ENCODE measurements around the gene CAMTA1. TPM values are rescaled to one million over a fixed set of nuclear protein-coding genes. Genes with fewer than 3 reads are reported as not detected.

Gene CAMTA1
- total RNA-seq, 1 donor from 2014 or later: 69.9 TPM

DNA sequence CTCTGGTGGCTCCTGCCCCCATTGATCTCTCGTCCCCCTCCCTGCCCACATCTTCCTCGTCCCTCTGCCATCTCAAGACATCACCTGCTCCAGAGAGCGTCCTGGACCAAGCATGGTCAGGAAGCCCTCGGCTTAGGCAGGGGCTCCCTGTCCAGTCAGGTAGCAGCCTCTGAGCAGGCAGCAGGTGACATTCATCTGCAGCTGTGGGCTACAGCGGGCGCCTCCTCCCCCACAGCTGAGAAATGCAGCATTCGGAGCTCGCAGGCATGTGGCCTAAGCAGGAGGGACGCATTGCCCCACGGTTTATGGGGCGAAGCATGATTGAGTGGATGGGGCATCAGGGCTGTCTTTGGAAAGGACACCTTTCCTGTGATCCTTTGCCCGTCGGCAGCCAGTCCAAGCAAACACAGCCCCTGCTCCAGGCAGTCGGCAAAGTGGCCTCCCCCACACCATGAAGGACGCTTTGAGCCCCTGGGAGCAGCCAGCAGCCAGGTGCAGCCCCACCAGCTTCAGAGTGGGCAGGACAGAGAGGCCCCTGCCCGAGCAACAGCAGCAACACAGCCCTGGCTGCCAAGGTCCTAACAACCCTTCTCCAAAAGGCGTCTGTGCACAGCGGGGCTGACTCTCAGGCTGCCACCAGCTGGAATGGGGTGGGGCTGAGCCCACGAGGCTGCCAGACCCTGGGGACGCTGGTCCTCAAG lies 751.8 kb downstream of the CAMTA1 start:
- no peak overlapping the region for H3K4me3 Mint-ChIP-seq
- intact Hi-C loops (cut with micrococcal nuclease): no loop called here
- H3K27ac Mint-ChIP-seq: no peak overlapping the region
- no peaks in the 10 kb centered on the region for H3K36me3 Mint-ChIP-seq (ENCODE audit: low read depth)
- H3K9me3 Mint-ChIP-seq: no peaks in the 10 kb centered on the region
- no peaks in the 10 kb centered on the region for H3K4me1 Mint-ChIP-seq
- no peak for DNase-seq
- H3K27me3 Mint-ChIP-seq: no peaks in the 10 kb centered on the region

DNA sequence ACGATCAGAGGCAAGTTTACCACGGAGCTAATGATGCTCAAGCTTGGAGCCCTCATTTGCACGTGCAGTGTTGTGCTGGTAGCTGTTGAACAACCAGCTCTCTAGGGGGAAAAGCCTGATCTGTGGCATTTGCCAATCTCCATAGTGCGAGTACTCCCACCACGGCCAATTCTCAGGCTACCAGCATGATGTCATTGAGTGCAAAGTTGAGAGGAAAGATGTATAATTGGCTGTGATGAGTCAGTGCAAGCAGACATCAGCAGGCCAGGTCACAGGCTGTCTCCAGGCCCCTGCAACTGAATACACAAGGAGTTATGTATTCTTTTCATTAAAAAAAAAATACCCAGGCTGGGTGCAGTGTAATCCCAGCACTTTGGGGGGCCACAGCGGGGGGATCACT lies 752.8 kb downstream of the CAMTA1 start:
- H3K4me1 Mint-ChIP-seq: no peaks in the 10 kb centered on the region
- intact Hi-C loops (cut with micrococcal nuclease): no loop called here
- H3K9me3 Mint-ChIP-seq: no peaks in the 10 kb centered on the region
- no peak overlapping the region for H3K4me3 Mint-ChIP-seq
- DNase-seq: no peak
- no peak overlapping the region for H3K27ac Mint-ChIP-seq
- no peaks in the 10 kb centered on the region for H3K36me3 Mint-ChIP-seq (ENCODE audit: low read depth)
- no peaks in the 10 kb centered on the region for H3K27me3 Mint-ChIP-seq

DNA sequence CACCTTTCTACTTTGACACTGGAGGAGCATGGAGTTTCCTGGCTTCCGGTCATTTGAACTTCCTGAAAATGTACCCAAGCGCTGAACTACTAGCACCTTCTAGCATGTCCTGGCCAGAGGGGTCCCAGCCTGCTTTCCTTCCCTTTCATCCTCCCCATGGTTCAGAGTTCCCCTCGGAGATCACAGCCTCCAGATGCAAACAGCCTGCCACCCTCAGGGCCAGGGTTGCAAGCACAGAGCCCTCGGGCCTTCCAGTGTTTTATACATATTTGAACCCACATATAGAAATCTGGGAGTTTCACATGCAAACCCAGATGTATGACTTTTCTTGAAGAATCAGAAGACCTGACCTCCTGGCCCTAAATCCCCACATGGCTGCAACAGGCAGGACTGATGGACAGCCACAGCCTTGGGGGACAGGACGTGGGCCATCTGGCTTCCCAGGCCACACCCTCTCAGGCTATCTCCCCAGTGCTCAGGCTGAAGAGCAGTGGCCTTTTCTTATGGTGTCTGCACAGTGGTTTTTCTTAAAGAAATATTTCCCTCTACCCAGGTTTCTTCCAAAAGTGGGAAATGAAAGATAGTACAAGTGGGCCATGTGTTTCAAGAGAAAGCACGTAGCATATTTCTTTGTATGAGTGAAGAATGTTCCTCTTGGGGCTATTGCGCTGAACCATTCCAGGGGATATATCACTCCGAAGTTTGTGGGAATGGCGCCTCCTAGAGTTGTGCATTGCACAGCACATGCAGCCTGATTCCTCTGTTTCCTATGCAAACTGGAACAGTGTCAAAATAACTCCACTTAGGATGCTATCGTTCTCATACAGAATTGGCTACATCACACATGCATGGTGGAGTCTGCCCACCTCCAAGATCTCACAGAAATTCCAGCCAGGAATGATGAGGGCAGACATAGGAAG lies 753.9 kb downstream of the CAMTA1 start:
- Mint-ChIP-seq H3K27ac (no peak overlapping the region), H3K9me3 (no peaks in the 10 kb centered on the region), H3K4me1 (no peaks in the 10 kb centered on the region), H3K4me3 (no peak overlapping the region), H3K36me3 (ENCODE audit: low read depth) (no peaks in the 10 kb centered on the region), H3K27me3 (no peaks in the 10 kb centered on the region)
- intact Hi-C loops (cut with micrococcal nuclease): no loop called here
- DNase-seq: no peak

DNA sequence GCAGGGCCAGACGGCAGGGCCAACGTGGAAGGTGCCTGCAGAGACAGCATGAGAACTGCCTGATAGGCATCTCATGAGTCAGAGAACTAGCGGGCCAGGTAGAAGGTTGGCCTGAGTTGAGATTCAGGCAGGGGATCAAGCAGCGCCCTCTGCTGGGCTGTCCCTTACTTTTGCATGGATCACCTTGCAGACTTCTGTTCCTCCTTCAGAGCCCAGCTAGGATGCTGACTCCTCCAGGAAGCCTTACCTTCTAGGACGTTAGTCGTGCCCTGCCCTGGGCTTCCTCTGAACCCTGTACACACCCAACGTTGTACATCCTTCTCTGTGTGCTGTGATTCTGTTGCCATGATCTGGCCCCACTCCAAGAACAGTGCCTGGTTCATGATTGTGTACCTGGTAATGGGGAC lies 754.5 kb downstream of the CAMTA1 start:
- intact Hi-C loops (cut with micrococcal nuclease): no loop called here
- no peaks in the 10 kb centered on the region for H3K27me3 Mint-ChIP-seq
- peak; percentile 61 for DNase-seq
- H3K4me1 Mint-ChIP-seq: no peaks in the 10 kb centered on the region
- H3K27ac Mint-ChIP-seq: no peak overlapping the region
- H3K36me3 Mint-ChIP-seq (ENCODE audit: low read depth): no peaks in the 10 kb centered on the region
- no peak overlapping the region for H3K4me3 Mint-ChIP-seq
- H3K9me3 Mint-ChIP-seq: no peaks in the 10 kb centered on the region

DNA sequence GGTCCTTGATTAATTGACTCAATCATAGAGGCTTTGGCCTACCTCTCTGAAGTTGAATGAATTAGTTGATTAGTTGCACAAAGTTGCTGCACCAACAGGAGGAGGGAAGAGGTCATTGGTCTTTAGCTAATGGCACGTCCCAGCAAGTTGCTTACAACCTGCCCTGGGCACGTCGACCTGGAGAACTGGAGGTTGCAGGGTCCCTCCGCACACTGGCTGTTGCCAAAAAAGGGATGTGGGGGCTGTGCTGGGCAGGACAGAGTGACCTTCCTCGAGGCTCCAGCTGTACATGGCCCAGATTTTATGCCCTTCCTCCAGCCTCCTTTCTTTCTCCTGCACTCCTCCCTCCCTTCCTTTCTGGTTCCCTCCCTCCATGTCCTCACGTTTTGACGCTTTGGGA lies 755.6 kb downstream of the CAMTA1 start:
- Mint-ChIP-seq H3K27me3 (no peaks in the 10 kb centered on the region), H3K4me1 (no peaks in the 10 kb centered on the region), H3K27ac (no peak overlapping the region), H3K36me3 (ENCODE audit: low read depth) (no peaks in the 10 kb centered on the region), H3K4me3 (no peak overlapping the region), H3K9me3 (no peaks in the 10 kb centered on the region)
- DNase-seq: no peak
- intact Hi-C loops (cut with micrococcal nuclease): no loop called here

DNA sequence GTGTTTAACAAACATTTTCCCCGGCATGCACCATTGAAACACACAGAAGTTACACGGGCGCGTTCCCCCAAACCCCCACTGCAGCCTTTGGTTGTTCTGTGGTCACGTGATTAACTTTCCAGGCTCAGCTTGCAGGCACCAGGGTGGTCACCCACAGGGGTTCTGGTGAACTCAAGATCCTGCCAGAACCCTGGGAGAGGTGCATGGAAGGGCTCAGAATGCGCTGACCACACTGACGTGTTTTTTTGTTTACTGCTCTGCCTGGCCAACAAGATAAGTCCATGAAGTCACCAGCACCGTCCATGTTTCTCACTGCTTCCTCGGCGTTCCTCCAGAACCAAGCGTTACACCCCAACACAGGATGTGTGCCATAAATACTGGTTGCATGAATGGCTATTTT lies 756.4 kb downstream of the CAMTA1 start:
- no peak overlapping the region for H3K4me3 Mint-ChIP-seq
- no peaks in the 10 kb centered on the region for H3K9me3 Mint-ChIP-seq
- no peak for DNase-seq
- H3K36me3 Mint-ChIP-seq (ENCODE audit: low read depth): no peaks in the 10 kb centered on the region
- intact Hi-C loops (cut with micrococcal nuclease): no loop called here
- H3K27me3 Mint-ChIP-seq: no peaks in the 10 kb centered on the region
- H3K27ac Mint-ChIP-seq: no peak overlapping the region
- no peaks in the 10 kb centered on the region for H3K4me1 Mint-ChIP-seq

DNA sequence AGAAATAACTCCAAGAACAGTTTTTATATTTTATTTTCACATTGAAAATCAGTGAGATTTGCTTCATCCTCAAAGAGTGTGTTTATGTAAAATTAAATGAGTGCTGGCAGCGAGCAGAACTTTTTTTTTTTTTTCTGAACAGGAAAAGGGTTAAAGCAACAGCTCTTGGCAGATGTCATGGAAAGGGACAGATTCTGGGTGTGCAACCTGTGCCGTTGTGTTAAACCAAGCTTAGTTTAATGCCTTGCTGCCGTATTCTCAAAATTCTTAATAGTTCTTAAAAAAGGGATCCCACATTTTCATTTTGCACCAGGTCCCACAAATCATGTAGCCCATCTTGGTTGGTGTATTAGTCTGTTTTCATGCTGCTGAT lies 758.5 kb downstream of the CAMTA1 start:
- DNase-seq: no peak
- H3K27ac Mint-ChIP-seq: no peak overlapping the region
- H3K27me3 Mint-ChIP-seq: no peaks in the 10 kb centered on the region
- H3K4me3 Mint-ChIP-seq: no peak overlapping the region
- no peaks in the 10 kb centered on the region for H3K36me3 Mint-ChIP-seq (ENCODE audit: low read depth)
- intact Hi-C loops (cut with micrococcal nuclease): no loop called here
- H3K4me1 Mint-ChIP-seq: no peaks in the 10 kb centered on the region
- no peaks in the 10 kb centered on the region for H3K9me3 Mint-ChIP-seq

DNA sequence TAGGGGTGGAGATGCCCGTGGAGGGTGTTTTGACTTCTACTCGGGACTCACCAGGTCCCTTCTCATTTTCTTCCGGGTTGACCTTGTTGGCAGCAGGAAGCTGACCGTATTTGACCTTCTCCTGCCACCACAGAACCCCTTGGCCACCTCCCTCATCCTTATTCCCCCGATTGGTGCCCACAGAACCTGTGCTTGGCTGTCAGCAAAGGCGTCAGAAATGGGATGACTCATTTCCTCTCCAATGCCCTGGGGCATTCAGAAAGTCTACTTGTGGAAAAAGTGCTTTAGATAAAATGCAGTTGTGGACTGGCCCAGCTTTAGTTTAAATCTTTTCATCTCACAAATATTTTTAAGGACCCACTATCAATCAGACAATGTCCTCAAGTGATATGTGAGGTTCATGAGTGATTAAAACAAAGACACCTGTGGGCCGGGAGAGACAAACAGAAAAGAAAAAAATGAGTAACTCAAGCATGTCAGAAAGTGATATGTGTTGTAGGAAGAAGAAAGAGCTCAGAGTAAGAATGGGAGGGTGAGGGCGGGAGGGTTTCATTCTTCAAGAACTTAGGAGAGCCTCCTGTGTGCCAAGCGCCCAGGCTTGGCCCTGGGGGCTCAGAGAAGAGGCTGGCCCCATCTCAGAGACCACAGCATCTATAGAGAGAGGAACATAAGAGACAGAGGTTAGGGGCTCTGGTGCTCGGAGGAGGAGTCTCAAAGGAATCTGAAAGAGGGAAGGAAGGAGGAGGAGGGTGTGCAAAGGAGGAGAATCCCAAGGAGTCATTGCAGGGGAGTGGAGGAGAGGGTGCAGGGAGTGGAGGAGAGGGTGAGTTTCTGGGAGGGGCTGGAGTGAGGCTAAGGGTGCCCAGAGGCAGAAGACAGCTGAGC lies 764.3 kb downstream of the CAMTA1 start:
- peak; percentile 82 for DNase-seq
- intact Hi-C loops (cut with micrococcal nuclease): no loop called here
- peaks cover 2% of the 10 kb centered on the region for H3K27me3 Mint-ChIP-seq
- H3K36me3 Mint-ChIP-seq (ENCODE audit: low read depth): no peaks in the 10 kb centered on the region
- peaks cover 14% of the 10 kb centered on the region for H3K4me1 Mint-ChIP-seq
- peak overlapping the region; percentile 36 for H3K4me3 Mint-ChIP-seq
- peak overlapping the region; percentile 92 for H3K27ac Mint-ChIP-seq
- H3K9me3 Mint-ChIP-seq: no peaks in the 10 kb centered on the region

DNA sequence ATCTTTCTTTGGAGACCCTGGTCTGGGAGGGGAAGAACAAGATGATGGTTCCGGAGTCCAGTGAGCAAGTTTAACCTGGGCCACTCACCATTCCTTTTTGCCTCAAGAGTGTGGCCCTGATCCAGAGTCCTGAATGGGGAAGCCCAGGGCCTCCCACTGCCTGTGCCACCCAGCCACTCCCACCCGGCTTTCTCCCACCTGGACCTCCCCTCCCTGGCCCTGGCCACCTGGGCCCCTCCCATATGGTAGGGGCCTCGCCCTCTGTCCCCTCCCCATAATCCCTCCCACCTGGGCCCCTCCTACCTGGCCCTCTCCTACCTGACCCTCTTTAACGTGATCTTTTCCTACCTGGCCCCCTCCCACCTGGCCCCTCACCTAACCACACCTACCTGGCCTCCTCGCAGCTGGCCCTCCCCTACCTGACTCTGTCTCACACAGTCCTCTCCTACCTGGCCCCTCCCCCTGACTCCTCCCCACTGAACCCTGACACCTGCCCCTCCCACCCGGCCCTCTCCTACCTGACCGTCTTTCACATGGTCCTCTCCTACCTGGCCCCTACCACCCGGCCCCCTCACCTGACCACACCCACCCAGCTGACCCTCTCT lies 765.1 kb downstream of the CAMTA1 start:
- Mint-ChIP-seq H3K9me3 (no peaks in the 10 kb centered on the region), H3K27me3 (peaks cover 3% of the 10 kb centered on the region), H3K4me3 (no peak overlapping the region), H3K27ac (peak overlapping the region; percentile 92), H3K4me1 (peaks cover 15% of the 10 kb centered on the region), H3K36me3 (ENCODE audit: low read depth) (no peaks in the 10 kb centered on the region)
- intact Hi-C loops (cut with micrococcal nuclease): no loop called here
- DNase-seq: no peak

DNA sequence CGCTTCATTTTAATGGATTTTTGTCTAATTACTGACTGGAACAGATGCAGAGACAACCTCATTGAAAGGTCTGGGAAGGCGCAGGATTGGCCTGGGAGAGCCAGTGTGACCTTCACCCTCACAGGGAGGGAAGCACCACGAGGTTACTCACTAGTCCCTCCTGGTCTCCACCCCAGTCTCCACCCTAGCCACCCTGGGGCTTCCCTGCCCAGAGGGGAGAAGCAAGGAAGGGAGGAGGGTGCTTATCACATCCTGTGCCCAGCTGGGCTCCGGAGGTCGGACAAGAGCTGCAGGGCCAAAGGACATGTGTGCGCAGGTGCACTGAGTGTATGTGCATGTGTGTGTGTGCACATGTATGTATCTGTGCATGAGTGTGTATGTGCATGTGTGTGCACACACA lies 765.7 kb downstream of the CAMTA1 start:
- Mint-ChIP-seq H3K9me3 (no peaks in the 10 kb centered on the region), H3K4me1 (peaks cover 15% of the 10 kb centered on the region), H3K27me3 (peaks cover 8% of the 10 kb centered on the region), H3K27ac (peak overlapping the region; percentile 30), H3K36me3 (ENCODE audit: low read depth) (no peaks in the 10 kb centered on the region), H3K4me3 (no peak overlapping the region)
- intact Hi-C loops (cut with micrococcal nuclease): no loop called here
- no peak for DNase-seq

DNA sequence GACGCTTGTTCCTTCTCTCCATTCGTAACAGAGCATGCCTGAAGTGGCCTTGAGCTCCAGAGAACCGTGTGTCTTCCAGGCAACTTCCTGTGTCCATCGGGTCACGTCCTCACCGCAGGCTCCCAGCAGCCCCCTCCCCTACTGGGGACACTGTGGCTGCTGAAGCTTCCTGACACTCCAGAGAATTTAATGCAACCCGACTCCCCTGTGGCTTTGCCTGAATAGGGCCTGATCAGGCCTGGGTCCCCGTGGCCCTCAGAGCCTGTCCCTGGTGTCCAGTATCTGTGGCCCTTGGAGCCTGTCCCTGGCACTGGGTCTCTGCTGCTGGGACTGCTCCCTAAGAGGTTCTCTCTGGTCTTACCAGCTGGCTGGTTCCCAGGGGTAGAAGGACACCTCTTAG lies 766.2 kb downstream of the CAMTA1 start:
- no peaks in the 10 kb centered on the region for H3K36me3 Mint-ChIP-seq (ENCODE audit: low read depth)
- DNase-seq: no peak
- no peak overlapping the region for H3K4me3 Mint-ChIP-seq
- intact Hi-C loops (cut with micrococcal nuclease): no loop called here
- peaks cover 15% of the 10 kb centered on the region for H3K4me1 Mint-ChIP-seq
- H3K27me3 Mint-ChIP-seq: peaks cover 8% of the 10 kb centered on the region
- H3K27ac Mint-ChIP-seq: no peak overlapping the region
- H3K9me3 Mint-ChIP-seq: no peaks in the 10 kb centered on the region

DNA sequence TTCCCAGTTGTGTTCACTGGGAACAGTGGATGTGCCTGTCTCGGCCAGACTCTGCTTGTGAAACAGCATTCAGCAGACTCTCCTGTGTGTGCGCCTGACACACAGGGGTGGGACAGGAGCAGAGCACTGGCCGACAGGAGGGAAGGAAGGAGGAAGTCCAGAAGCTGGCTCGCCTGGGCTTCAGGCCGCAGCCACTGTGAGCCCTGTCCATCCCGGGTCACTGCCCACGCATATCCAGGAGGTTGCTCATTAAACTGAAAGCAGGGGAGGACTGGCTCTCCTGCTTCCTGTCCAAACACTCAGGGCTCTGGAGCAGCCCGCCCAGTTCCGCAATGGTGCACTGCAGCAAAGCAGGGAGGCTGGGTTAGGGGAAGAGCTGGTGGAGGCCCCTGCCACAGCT lies 767.1 kb downstream of the CAMTA1 start:
- Mint-ChIP-seq H3K4me1 (peaks cover 15% of the 10 kb centered on the region), H3K27ac (no peak overlapping the region), H3K9me3 (no peaks in the 10 kb centered on the region), H3K36me3 (ENCODE audit: low read depth) (no peaks in the 10 kb centered on the region), H3K4me3 (no peak overlapping the region), H3K27me3 (peaks cover 8% of the 10 kb centered on the region)
- intact Hi-C loops (cut with micrococcal nuclease): no loop called here
- DNase-seq: no peak

DNA sequence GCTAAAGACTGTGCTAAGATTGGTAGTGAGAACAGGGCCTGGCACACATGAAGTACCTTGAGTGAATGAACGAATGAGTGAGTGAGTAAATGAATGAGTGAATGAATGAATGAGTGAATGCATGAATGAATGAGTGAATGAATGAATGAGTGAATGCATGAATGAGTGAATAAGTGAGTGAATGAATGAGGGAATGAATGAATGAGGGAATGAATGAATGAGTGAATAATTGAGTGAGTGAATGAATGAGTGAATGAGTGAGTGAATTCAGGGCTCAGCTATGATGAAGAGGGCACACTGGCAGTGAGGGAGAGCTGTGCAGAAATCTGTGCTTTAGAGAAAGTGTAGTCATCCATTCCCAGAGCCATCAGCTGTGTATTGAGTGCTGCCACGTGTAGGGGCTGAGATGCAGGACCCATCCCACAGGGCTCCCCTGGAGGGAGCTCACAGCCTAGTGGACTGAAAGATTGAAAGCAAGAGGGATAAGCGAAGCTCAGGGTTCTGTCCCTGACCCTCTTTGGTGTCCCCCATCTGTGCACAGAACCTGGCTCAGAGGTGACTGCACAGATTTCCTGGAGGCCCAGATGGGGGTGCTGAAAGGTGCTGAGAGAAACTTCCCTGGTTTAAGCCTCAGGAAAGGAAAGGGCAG lies 767.9 kb downstream of the CAMTA1 start:
- no peaks in the 10 kb centered on the region for H3K9me3 Mint-ChIP-seq
- peaks cover 8% of the 10 kb centered on the region for H3K27me3 Mint-ChIP-seq
- intact Hi-C loops (cut with micrococcal nuclease): no loop called here
- no peak for DNase-seq
- H3K4me1 Mint-ChIP-seq: peaks cover 15% of the 10 kb centered on the region
- H3K4me3 Mint-ChIP-seq: no peak overlapping the region
- no peak overlapping the region for H3K27ac Mint-ChIP-seq
- H3K36me3 Mint-ChIP-seq (ENCODE audit: low read depth): no peaks in the 10 kb centered on the region
